ENCODE data around the gene PLXNA2.

- TF ChIP-seq CTCF (conservative IDR thresholded peaks at IDR 0.05; ENCODE audit: low read depth, low read length) = no peak
- TF ChIP-seq EZH2 (IDR thresholded peaks at IDR 0.05; ENCODE audit: borderline replicate concordance, low read depth, low read length, poor library complexity, severe bottlenecking) = no peak
Observed at GRCh38 chr1:208264469-208265121, 20.4 kb upstream of the PLXNA2 start.
